SHP77 treated with DMSO at 0.1 percent for 48 hours (cell line): ENCODE results near the gene JAK3.
A peak's percentile ranks its signal among the peaks of the same experiment; 100 is the strongest.

Experiments used
- DNase-seq: peaks from one replicate; lab custom pipeline; 2025; lab: John Stamatoyannopoulos, UW

JAK3 gene

GRCh38 chr19:17840019-17840418 lies 7.8 kb downstream of the JAK3 start:
- DNase-seq, result no peak

GRCh38 chr19:17837972-17838371 lies 9.8 kb downstream of the JAK3 start:
- no peak for DNase-seq

- no peak for DNase-seq
Measured at GRCh38 chr19:17836530-17836929, 11.3 kb downstream of the JAK3 start.

GRCh38 chr19:17835182-17836006 lies 12.4 kb downstream of the JAK3 start:
- DNase-seq, result no peak

GRCh38 chr19:17834350-17835181 lies 13.2 kb downstream of the JAK3 start:
- no peak for DNase-seq

- no peak for DNase-seq
Measured at GRCh38 chr19:17832443-17833208, 15.2 kb downstream of the JAK3 start.

GRCh38 chr19:17831419-17831888 lies 16.3 kb downstream of the JAK3 start:
- no peak for DNase-seq

GRCh38 chr19:17830567-17831418 lies 17.0 kb downstream of the JAK3 start:
- DNase-seq, result peak; percentile 46

GRCh38 chr19:17829855-17830566 lies 17.8 kb downstream of the JAK3 start:
- DNase-seq, result peak; percentile 43

GRCh38 chr19:17826508-17827056 lies 21.2 kb downstream of the JAK3 start:
- DNase-seq, result no peak

- no peak for DNase-seq
Measured at GRCh38 chr19:17824339-17824738, 23.4 kb downstream of the JAK3 start.

GRCh38 chr19:17821190-17821589 lies 26.6 kb downstream of the JAK3 start, which contains the start of gene INSL3:
Gene INSL3 (minus strand): TSS chr19:17821519. CDS start chr19:17821506, 13 bp downstream.
- no peak for DNase-seq

- DNase-seq, result no peak
Measured at GRCh38 chr19:17817668-17818363, 30.0 kb downstream of the JAK3 start.

GRCh38 chr19:17812099-17812498 lies 35.7 kb downstream of the JAK3 start:
- no peak for DNase-seq

- no peak for DNase-seq
Measured at GRCh38 chr19:17811681-17812080, 36.1 kb downstream of the JAK3 start.

- DNase-seq, result no peak
Measured at GRCh38 chr19:17811103-17811502, 36.7 kb downstream of the JAK3 start.

GRCh38 chr19:17807731-17808316 lies 40.0 kb downstream of the JAK3 start:
- no peak for DNase-seq

- no peak for DNase-seq
Measured at GRCh38 chr19:17806945-17807344, 40.8 kb downstream of the JAK3 start.

GRCh38 chr19:17805427-17805826 lies 42.4 kb downstream of the JAK3 start:
- DNase-seq, result no peak
